Brain microvascular endothelial cell (primary cell): ENCODE measurements around the gene PGPEP1.

Experiments used
- DNase-seq: peaks from one replicate; pipeline ENCODE4 v3.0.0-alpha.2; 2020
- H3K27ac ChIP-seq: fragments of 250-450 bp; sonication (Bioruptor Pico); 2 replicates; pipeline ENCODE4 v1.5.1; 2020; ENCODE audit warnings: mild to moderate bottlenecking, moderate library complexity
- H3K27me3 ChIP-seq: fragments of 250-450 bp; sonication (Bioruptor Pico); replicated peaks from 2 replicates; pipeline ENCODE4 v1.5.1; 2020; ENCODE audit warnings: mild to moderate bottlenecking
- H3K36me3 ChIP-seq: fragments of 250-450 bp; sonication (Bioruptor Pico); replicated peaks from 2 replicates; pipeline ENCODE4 v1.5.1; 2020; ENCODE audit warnings: mild to moderate bottlenecking
- H3K4me3 ChIP-seq: 2 replicates; pipeline ENCODE4 v1.5.1; 2011; ENCODE audit warnings: low read depth, mild to moderate bottlenecking, control low read depth, low read length, moderate library complexity
- CTCF ChIP-seq: IDR thresholded peaks from 2 replicates; pipeline ENCODE4 v1.5.1; 2011; ENCODE audit warnings: low read depth, mild to moderate bottlenecking, moderate library complexity, low read length, control low read depth, inconsistent platforms; ENCODE audit errors: missing control alignments
- in situ Hi-C: cut with HindIII; loops from 2 replicates; pipeline ENCODE4 v1.10.0; 2017; ENCODE audit warnings: low sequenced_read_pairs, low pct_ligation_motif_present

Gene PGPEP1

GRCh38 chr19:18300930-18301717 lies 39.3 kb upstream of the PGPEP1 start:
- Histone ChIP-seq H3K4me3 (no peak overlapping the region), H3K27ac (no peak overlapping the region), H3K36me3 (no peaks in the 10 kb centered on the region), H3K27me3 (no peaks in the 10 kb centered on the region)
- TF ChIP-seq CTCF, result no peak
- in situ Hi-C loops, result no loop called here
- peak; percentile 45 for DNase-seq

- Histone ChIP-seq H3K36me3 (no peaks in the 10 kb centered on the region), H3K4me3 (no peak overlapping the region), H3K27ac (no peak overlapping the region), H3K27me3 (no peaks in the 10 kb centered on the region)
- DNase-seq, result no peak
- TF ChIP-seq CTCF, result no peak
- in situ Hi-C loops, result no loop called here
Observed at GRCh38 chr19:18301718-18302111, 38.7 kb upstream of the PGPEP1 start.

- DNase-seq, result no peak
- TF ChIP-seq CTCF, result no peak
- no peaks in the 10 kb centered on the region for H3K27me3 ChIP-seq
- in situ Hi-C loops, result no loop called here
- H3K27ac ChIP-seq, result peak overlapping the region; percentile 95
- H3K4me3 ChIP-seq, result no peak overlapping the region
- no peaks in the 10 kb centered on the region for H3K36me3 ChIP-seq
Observed at GRCh38 chr19:18304208-18304457, 36.3 kb upstream of the PGPEP1 start.

- DNase-seq, result peak; percentile 80
- Histone ChIP-seq H3K36me3 (no peaks in the 10 kb centered on the region), H3K4me3 (peak overlapping the region; percentile 37), H3K27me3 (no peaks in the 10 kb centered on the region), H3K27ac (peak overlapping the region; percentile 95)
- TF ChIP-seq CTCF, result peak; percentile 17
- in situ Hi-C loops, result no loop called here
Observed at GRCh38 chr19:18304458-18305310, 35.7 kb upstream of the PGPEP1 start.

GRCh38 chr19:18306209-18306887 lies 34.0 kb upstream of the PGPEP1 start:
- in situ Hi-C loops, result no loop called here
- Histone ChIP-seq H3K27ac (no peak overlapping the region), H3K36me3 (peaks cover 3% of the 10 kb centered on the region), H3K4me3 (no peak overlapping the region), H3K27me3 (no peaks in the 10 kb centered on the region)
- no peak for DNase-seq
- TF ChIP-seq CTCF, result no peak
